Measurements from ENCODE around the gene IFIT2. TPM values are rescaled to one million over a fixed set of nuclear protein-coding genes. Genes with fewer than 3 reads are reported as not detected.

Gene IFIT2
- total RNA-seq, 1 experiment from 2014 or later: not detected

- Mint-ChIP-seq H3K27me3 (ENCODE audit: low read depth) (no peaks in the 10 kb centered on the region; the same call in none of the 2 replicates), H3K27ac (no peak overlapping the region), H3K36me3 (ENCODE audit: insufficient read depth in 1 of 3, low read depth in 3 of 3) (peaks cover 0 to 2% (median 0%) of the 10 kb centered on the region in 3 experiments; a peak in 2 of 7 replicates), H3K4me1 (peaks cover 0 to 2% of the 10 kb centered on the region in 2 experiments; a peak in 1 of 4 replicates), H3K4me3 (no peak overlapping the region), H3K9me3 (peaks cover 0 to 3% of the 10 kb centered on the region in 2 experiments; a peak in 1 of 5 replicates)
- no peaks in the 10 kb centered on the region for H3K79me1 ChIP-seq (ENCODE audit: insufficient read depth, low read depth, low read length, poor library complexity, severe bottlenecking)
- H4K91ac ChIP-seq (ENCODE audit: insufficient read length, low read depth, low read length): no peak overlapping the region
- TF ChIP-seq CTCF (conservative IDR thresholded peaks at IDR 0.05): no peak
- no peaks in the 10 kb centered on the region for H4K20me1 ChIP-seq (ENCODE audit: control insufficient read depth, insufficient read depth, insufficient read length)
- H2AK5ac ChIP-seq (ENCODE audit: insufficient read length, low read length): no peak overlapping the region
- no peak overlapping the region for H3K27ac ChIP-seq (ENCODE audit: insufficient read length, low read depth, low read length)
- H3K79me2 ChIP-seq (ENCODE audit: insufficient read depth, low read length): no peaks in the 10 kb centered on the region
- no peak overlapping the region for H3K4me2 ChIP-seq (ENCODE audit: insufficient read depth, insufficient read length, low read length)
- H3K18ac ChIP-seq (ENCODE audit: insufficient read length, low read depth, low read length): no peak overlapping the region
- no peak overlapping the region for H3K23ac ChIP-seq (ENCODE audit: insufficient read length, low read depth, low read length)
- H4K5ac ChIP-seq (ENCODE audit: insufficient read length, low read depth, low read length): no peak overlapping the region
- no peaks in the 10 kb centered on the region for H3K4me1 ChIP-seq (ENCODE audit: insufficient read depth, low read length)
- no peak overlapping the region for H2BK20ac ChIP-seq (ENCODE audit: low read depth, low read length, poor library complexity, severe bottlenecking)
- no peak overlapping the region for H2BK120ac ChIP-seq (ENCODE audit: low read depth, low read length, poor library complexity, severe bottlenecking)
- H2AFZ ChIP-seq (ENCODE audit: low read length): no peak overlapping the region
- WGBS (ENCODE audit: extremely low coverage, insufficient read length, low lambda C conversion rate): no CpG with 5 or more reads among the region's 1 CpG
- no peak overlapping the region for H2BK12ac ChIP-seq (ENCODE audit: insufficient read length, low read depth, low read length)
- H3K9ac ChIP-seq (ENCODE audit: extremely low read depth, insufficient read length, low read length): no peak overlapping the region
- no peaks in the 10 kb centered on the region for H3K27me3 ChIP-seq (ENCODE audit: insufficient read depth, low read length)
- no peak overlapping the region for H2BK15ac ChIP-seq (ENCODE audit: low read depth, low read length)
- H3K23me2 ChIP-seq (ENCODE audit: insufficient read length, low read depth, low read length, poor library complexity, severe bottlenecking): no peaks in the 10 kb centered on the region
- H3T11ph ChIP-seq (ENCODE audit: low read length): no peak overlapping the region
- no peak overlapping the region for H3K14ac ChIP-seq (ENCODE audit: insufficient read depth, low read length)
- H4K8ac ChIP-seq (replicated peaks; ENCODE audit: insufficient read length, low read depth, low read length): no peak overlapping the region
- H2BK5ac ChIP-seq (ENCODE audit: insufficient read length, low read length): no peak overlapping the region
- DNase-seq: no peak
- H3K56ac ChIP-seq (ENCODE audit: insufficient read length, low read depth, low read length): no peak overlapping the region
- H3K4ac ChIP-seq (ENCODE audit: low read depth, low read length): no peak overlapping the region
- H3K9me3 ChIP-seq (ENCODE audit: control insufficient read depth, low read depth, low read length): no peaks in the 10 kb centered on the region
Observed at GRCh38 chr10:89295597-89295996, 6.2 kb upstream of the IFIT2 start.

Measured in H9 (cell line).